BJ (cell line): Measurements from ENCODE around the gene PHB1. TPM values are rescaled to one million over a fixed set of nuclear protein-coding genes. Genes with fewer than 3 reads are reported as not detected.
A peak's percentile ranks its signal among the peaks of the same experiment; 100 is the strongest.
"Not testable (repeated sequence)": the region's sequence is repeated elsewhere in the genome, so short reads cannot be mapped to it uniquely, and the experiment has no call there.

Experiments used
- CTCF ChIA-PET: fragments of 350-600 bp; formaldehyde crosslinking; extraction: SDS; loops from one replicate; lab custom pipeline; 2021; ENCODE audit warnings: antibody characterized with exemption, inconsistent platforms; lab: Yijun Ruan, JAX
- POLR2A ChIA-PET: fragments of 300-600 bp; sonication (Branson Sonifier 250); formaldehyde crosslinking; extraction: SDS; loops from one replicate; lab custom pipeline; 2021; ENCODE audit warnings: antibody characterized with exemption; lab: Charles Lee
- DNase-seq: peaks from one replicate; pipeline ENCODE4 v3.0.0-alpha.2; 2011; ENCODE audit warnings: low read depth
- H3K27me3 ChIP-seq: 2 replicates; pipeline ENCODE4 v1.6.0; 2011; ENCODE audit warnings: low read length; ENCODE audit not compliant: control insufficient read depth, insufficient read depth
- H3K36me3 ChIP-seq: 2 replicates; pipeline ENCODE4 v1.5.1; 2011; ENCODE audit warnings: low read length; ENCODE audit not compliant: control insufficient read depth, insufficient read depth
- H3K4me3 ChIP-seq: 2 replicates; pipeline ENCODE4 v1.5.1; 2011; ENCODE audit warnings: low read depth, mild to moderate bottlenecking, control low read depth, low read length
- CTCF ChIP-seq: IDR thresholded peaks from 2 replicates; pipeline ENCODE4 v1.5.1; 2011; ENCODE audit warnings: low read depth, mild to moderate bottlenecking, control low read depth, inconsistent platforms, low read length, moderate library complexity; ENCODE audit not compliant: insufficient read depth
- polyA plus RNA-seq: library from polyadenylated mRNA; depleted of rRNA; stranded (reverse); fragments of >200 nt; gene quantifications from 2 replicates; pipeline ENCODE4 v1.2.3, GENCODE V29; 2011

Gene PHB1
- polyA plus RNA-seq, 1 experiment = 369 TPM

GRCh38 chr17:49399995-49400394 is 14.7 kb downstream of the PHB1 start:
- Histone ChIP-seq H3K36me3 (peaks cover 6% of the 10 kb centered on the region), H3K27me3 (no peaks in the 10 kb centered on the region), H3K4me3 (no peak overlapping the region)
- POLR2A ChIA-PET = no interaction called here
- no peak for DNase-seq
- CTCF ChIA-PET = interaction anchor here (1.0 to 7.4 kb wide), 6 partner anchors 14 to 158 kb away, joined by 3 to 89 read pairs (median 5); partner anchors contain the start of gene PHB1
- no peak for TF ChIP-seq CTCF

GRCh38 chr17:49397586-49397985 is 17.1 kb downstream of the PHB1 start:
- H3K36me3 ChIP-seq = no peaks in the 10 kb centered on the region
- POLR2A ChIA-PET = no interaction called here
- no peak for DNase-seq
- CTCF ChIA-PET = interaction anchor here (0.8 to 7.4 kb wide), 6 partner anchors 10 to 170 kb away, joined by 3 to 89 read pairs (median 8); partner anchors contain the start of gene PHB1
- TF ChIP-seq CTCF = no peak
- H3K4me3 ChIP-seq = no peak overlapping the region
- H3K27me3 ChIP-seq = no peaks in the 10 kb centered on the region

- CTCF ChIA-PET = interaction anchor here (0.7 to 1.9 kb wide), 7 partner anchors 13 to 163 kb away, joined by 3 to 8 read pairs (median 5); no protein-coding TSS in a partner anchor
- POLR2A ChIA-PET = no interaction called here
- Histone ChIP-seq H3K27me3 (no peaks in the 10 kb centered on the region), H3K4me3 (no peak overlapping the region), H3K36me3 (no peaks in the 10 kb centered on the region)
- no peak for DNase-seq
- TF ChIP-seq CTCF = no peak
Measured at GRCh38 chr17:49393491-49394255, 21.0 kb downstream of the PHB1 start.

- Histone ChIP-seq H3K4me3 (no peak overlapping the region), H3K27me3 (no peaks in the 10 kb centered on the region), H3K36me3 (no peaks in the 10 kb centered on the region)
- DNase-seq = no peak
- POLR2A ChIA-PET = no interaction called here
- CTCF ChIA-PET = interaction anchor here (0.7 to 5.1 kb wide), 4 partner anchors 15 to 166 kb away, joined by 3 to 30 read pairs (median 4); partner anchors contain the start of gene PHB1
- TF ChIP-seq CTCF = no peak
Measured at GRCh38 chr17:49390548-49391324, 23.9 kb downstream of the PHB1 start.

- H3K27me3 ChIP-seq, POLR2A ChIA-PET, H3K4me3 ChIP-seq, H3K36me3 ChIP-seq: not testable (repeated sequence)
- peak; percentile 23 for DNase-seq
- CTCF ChIA-PET = interaction anchor here (0.6 to 5.1 kb wide), 4 partner anchors 47 to 166 kb away, joined by 3 to 30 read pairs (median 3); no protein-coding TSS in a partner anchor
Measured at GRCh38 chr17:49389514-49390347, 25.0 kb downstream of the PHB1 start.
